Measurements from ENCODE around the gene C9orf43. TPM values are rescaled to one million over a fixed set of nuclear protein-coding genes. Genes with fewer than 3 reads are reported as not detected.

Gene C9orf43
- total and polyA plus RNA-seq, 4 donors, result 0.09 to 1.1 (median 0.25) TPM

DNA sequence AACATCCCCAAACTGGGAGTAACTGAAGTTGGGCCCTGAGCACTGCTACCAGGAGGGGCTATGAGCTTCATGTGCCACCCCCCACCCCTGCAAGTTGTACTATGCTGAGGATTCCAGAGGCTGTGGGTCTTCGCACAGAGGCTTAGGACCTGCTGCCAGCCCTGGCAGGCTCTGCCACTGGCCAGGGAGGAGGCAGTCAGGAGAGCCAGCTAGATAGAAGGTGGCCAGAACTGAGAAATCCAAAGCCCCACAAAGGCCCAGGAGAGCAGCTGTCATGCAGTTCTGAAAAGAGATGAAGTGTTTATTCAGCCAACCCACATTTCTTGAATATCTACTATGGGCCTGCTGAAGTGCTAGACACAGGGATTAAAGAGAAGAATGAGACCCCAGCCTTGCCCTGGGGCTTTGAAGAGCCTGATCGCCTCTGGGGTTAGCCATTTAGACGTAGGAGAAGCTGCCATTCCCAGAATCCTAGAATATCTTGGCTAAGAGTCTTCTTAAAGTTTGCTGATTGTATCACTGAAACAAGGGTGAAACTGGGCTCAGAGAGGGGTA lies 10.8 kb upstream of the C9orf43 start:
- no peaks in the 10 kb centered on the region for H3K27me3 ChIP-seq (ENCODE audit: control insufficient read depth in 4 of 4, insufficient read depth in 4 of 4, low read length in 3 of 4)
- H3K9me3 ChIP-seq (ENCODE audit: control insufficient read depth in 4 of 4, low read length in 3 of 4), result no peaks in the 10 kb centered on the region
- 39% methylated on average over 3 of the region's 3 CpGs for WGBS
- no peaks in the 10 kb centered on the region for H3K36me3 ChIP-seq (ENCODE audit: control insufficient read depth in 4 of 4, insufficient read depth in 3 of 4, low read depth in 1 of 4, low read length in 3 of 4)
- no peak for DNase-seq (ENCODE audit: low spot score)
- H3K9ac ChIP-seq (ENCODE audit: low read depth in 1 of 2, low read length in 2 of 2), result peak overlapping the region; percentile 75 to 76
- H3K4me3 ChIP-seq (ENCODE audit: low read depth in 1 of 3, low read length in 3 of 3), result peak overlapping the region; percentile 93 to 96 (median 94)
- H3K4me1 ChIP-seq (ENCODE audit: control insufficient read depth in 4 of 4, insufficient read depth in 4 of 4, low read length in 3 of 4), result peaks cover 13 to 67% (median 58%) of the 10 kb centered on the region in 4 donors
- H3K27ac ChIP-seq (ENCODE audit: low read depth in 1 of 2, low read length in 2 of 2), result peak overlapping the region; percentile 42 to 66
- TF ChIP-seq HNF4G (IDR thresholded peaks at IDR 0.05) (no peak), SP1 (IDR thresholded peaks at IDR 0.05) (no peak), GABPA (IDR thresholded peaks at IDR 0.05 in 1 of 2, conservative IDR thresholded peaks at IDR 0.05 in 1 of 2) (no peak), NR2F2 (IDR thresholded peaks at IDR 0.05) (no peak), RAD21 (IDR thresholded peaks at IDR 0.05) (no peak)

DNA sequence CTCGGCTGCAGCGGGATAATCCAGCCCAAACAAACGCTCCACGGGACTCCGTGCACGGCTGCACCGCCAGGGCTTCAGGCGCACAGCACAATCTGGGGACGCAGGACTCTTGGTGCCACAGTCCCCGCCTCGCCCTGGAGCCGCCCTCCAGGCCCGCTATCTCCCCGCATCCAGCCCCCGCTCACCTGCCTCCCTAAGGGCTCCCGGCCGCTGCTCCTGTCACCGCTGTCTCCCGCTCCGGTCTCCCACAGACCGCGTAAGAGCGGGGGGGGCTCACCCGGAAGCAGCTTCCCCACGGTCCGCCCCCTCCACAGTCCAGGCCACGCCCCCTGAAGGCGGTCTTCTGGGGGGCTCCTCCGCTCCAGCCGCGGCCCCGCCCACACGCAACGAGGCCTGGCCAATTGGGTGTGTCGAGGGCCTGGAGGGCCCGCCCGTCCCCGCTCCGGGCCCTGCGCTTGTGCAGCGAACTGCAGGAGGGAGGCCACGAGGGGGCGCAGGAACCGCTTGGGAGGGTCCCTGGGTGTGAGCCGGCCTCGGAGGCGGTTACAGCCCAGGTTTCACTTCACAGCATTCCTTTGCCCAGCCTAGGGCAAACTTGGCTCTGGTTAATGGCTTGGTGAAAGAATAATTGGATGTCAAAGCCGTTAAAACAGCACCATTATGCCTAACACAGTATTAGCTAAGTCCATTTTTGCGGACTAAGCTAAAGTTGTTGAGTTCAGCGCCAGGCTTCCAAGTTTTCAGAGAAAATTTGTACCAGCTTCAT lies 9.3 kb upstream of the C9orf43 start, which contains the start of gene ALAD:
Gene ALAD (minus strand): TSS at position 258 of the 766 bp plus-strand sequence. CDS start 7,725 bp downstream, outside the sequence.
- Histone ChIP-seq H3K9ac (ENCODE audit: low read depth in 1 of 2, low read length in 2 of 2) (peak within 1 kb of the TSS; percentile 75 to 76), H3K4me1 (ENCODE audit: control insufficient read depth in 4 of 4, insufficient read depth in 4 of 4, low read length in 3 of 4) (peaks cover 10 to 57% (median 51%) of the 10 kb centered on the region in 4 donors), H3K27me3 (ENCODE audit: control insufficient read depth in 4 of 4, insufficient read depth in 4 of 4, low read length in 3 of 4) (no peaks in the 10 kb centered on the region), H3K27ac (ENCODE audit: low read depth in 1 of 2, low read length in 2 of 2) (peak within 1 kb of the TSS; percentile 72 to 77), H3K4me3 (ENCODE audit: low read depth in 1 of 3, low read length in 3 of 3) (peak within 1 kb of the TSS; percentile 93 to 96 (median 94)), H3K36me3 (ENCODE audit: control insufficient read depth in 4 of 4, insufficient read depth in 3 of 4, low read depth in 1 of 4, low read length in 3 of 4) (no peaks in the 10 kb centered on the region), H3K9me3 (ENCODE audit: control insufficient read depth in 4 of 4, low read length in 3 of 4) (no peaks in the 10 kb centered on the region)
- WGBS, result 3% methylated on average over 50 of the region's 50 CpGs
- peak; percentile 99 for DNase-seq (ENCODE audit: low spot score)
- TF ChIP-seq RXRA (IDR thresholded peaks at IDR 0.05), result peak; percentile 48 to 49
- peak; percentile 90 for TF ChIP-seq FOXA1 (IDR thresholded peaks at IDR 0.05)
- TF ChIP-seq, protein P1, sequence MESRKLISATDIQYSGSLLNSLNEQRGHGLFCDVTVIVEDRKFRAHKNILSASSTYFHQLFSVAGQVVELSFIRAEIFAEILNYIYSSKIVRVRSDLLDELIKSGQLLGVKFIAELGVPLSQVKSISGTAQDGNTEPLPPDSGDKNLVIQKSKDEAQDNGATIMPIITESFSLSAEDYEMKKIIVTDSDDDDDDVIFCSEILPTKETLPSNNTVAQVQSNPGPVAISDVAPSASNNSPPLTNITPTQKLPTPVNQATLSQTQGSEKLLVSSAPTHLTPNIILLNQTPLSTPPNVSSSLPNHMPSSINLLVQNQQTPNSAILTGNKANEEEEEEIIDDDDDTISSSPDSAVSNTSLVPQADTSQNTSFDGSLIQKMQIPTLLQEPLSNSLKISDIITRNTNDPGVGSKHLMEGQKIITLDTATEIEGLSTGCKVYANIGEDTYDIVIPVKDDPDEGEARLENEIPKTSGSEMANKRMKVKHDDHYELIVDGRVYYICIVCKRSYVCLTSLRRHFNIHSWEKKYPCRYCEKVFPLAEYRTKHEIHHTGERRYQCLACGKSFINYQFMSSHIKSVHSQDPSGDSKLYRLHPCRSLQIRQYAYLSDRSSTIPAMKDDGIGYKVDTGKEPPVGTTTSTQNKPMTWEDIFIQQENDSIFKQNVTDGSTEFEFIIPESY (IDR thresholded peaks at IDR 0.05), result no peak
- peak in 1 of 2 donors; percentile 80 for TF ChIP-seq GABPA (IDR thresholded peaks at IDR 0.05 in 1 of 2, conservative IDR thresholded peaks at IDR 0.05 in 1 of 2)
- TF ChIP-seq NR2F2 (IDR thresholded peaks at IDR 0.05), result no peak
- TF ChIP-seq, protein P2, sequence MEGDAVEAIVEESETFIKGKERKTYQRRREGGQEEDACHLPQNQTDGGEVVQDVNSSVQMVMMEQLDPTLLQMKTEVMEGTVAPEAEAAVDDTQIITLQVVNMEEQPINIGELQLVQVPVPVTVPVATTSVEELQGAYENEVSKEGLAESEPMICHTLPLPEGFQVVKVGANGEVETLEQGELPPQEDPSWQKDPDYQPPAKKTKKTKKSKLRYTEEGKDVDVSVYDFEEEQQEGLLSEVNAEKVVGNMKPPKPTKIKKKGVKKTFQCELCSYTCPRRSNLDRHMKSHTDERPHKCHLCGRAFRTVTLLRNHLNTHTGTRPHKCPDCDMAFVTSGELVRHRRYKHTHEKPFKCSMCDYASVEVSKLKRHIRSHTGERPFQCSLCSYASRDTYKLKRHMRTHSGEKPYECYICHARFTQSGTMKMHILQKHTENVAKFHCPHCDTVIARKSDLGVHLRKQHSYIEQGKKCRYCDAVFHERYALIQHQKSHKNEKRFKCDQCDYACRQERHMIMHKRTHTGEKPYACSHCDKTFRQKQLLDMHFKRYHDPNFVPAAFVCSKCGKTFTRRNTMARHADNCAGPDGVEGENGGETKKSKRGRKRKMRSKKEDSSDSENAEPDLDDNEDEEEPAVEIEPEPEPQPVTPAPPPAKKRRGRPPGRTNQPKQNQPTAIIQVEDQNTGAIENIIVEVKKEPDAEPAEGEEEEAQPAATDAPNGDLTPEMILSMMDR (IDR thresholded peaks at IDR 0.05; ENCODE audit: low read depth, low read length, missing input control), result peak; percentile 94
- peak; percentile 71 for TF ChIP-seq YY1 (IDR thresholded peaks at IDR 0.05)
- peak; percentile 89 for TF ChIP-seq SP1 (IDR thresholded peaks at IDR 0.05)
- peak; percentile 34 to 42 for TF ChIP-seq HNF4A (conservative IDR thresholded peaks at IDR 0.05)
- TF ChIP-seq TAF1 (conservative IDR thresholded peaks at IDR 0.05), result no peak
- TF ChIP-seq EGR1 (IDR thresholded peaks at IDR 0.05; ENCODE audit: low read depth in 2 of 2), result peak; percentile 40 to 66
- TF ChIP-seq HNF4G (IDR thresholded peaks at IDR 0.05), result no peak
- TF ChIP-seq, protein P3, sequence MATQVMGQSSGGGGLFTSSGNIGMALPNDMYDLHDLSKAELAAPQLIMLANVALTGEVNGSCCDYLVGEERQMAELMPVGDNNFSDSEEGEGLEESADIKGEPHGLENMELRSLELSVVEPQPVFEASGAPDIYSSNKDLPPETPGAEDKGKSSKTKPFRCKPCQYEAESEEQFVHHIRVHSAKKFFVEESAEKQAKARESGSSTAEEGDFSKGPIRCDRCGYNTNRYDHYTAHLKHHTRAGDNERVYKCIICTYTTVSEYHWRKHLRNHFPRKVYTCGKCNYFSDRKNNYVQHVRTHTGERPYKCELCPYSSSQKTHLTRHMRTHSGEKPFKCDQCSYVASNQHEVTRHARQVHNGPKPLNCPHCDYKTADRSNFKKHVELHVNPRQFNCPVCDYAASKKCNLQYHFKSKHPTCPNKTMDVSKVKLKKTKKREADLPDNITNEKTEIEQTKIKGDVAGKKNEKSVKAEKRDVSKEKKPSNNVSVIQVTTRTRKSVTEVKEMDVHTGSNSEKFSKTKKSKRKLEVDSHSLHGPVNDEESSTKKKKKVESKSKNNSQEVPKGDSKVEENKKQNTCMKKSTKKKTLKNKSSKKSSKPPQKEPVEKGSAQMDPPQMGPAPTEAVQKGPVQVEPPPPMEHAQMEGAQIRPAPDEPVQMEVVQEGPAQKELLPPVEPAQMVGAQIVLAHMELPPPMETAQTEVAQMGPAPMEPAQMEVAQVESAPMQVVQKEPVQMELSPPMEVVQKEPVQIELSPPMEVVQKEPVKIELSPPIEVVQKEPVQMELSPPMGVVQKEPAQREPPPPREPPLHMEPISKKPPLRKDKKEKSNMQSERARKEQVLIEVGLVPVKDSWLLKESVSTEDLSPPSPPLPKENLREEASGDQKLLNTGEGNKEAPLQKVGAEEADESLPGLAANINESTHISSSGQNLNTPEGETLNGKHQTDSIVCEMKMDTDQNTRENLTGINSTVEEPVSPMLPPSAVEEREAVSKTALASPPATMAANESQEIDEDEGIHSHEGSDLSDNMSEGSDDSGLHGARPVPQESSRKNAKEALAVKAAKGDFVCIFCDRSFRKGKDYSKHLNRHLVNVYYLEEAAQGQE (IDR thresholded peaks at IDR 0.05), result peak; percentile 78
- peak; percentile 63 for TF ChIP-seq FOXA2 (IDR thresholded peaks at IDR 0.05)
- TF ChIP-seq, protein P4, sequence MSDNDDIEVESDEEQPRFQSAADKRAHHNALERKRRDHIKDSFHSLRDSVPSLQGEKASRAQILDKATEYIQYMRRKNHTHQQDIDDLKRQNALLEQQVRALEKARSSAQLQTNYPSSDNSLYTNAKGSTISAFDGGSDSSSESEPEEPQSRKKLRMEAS (IDR thresholded peaks at IDR 0.05), result peak; percentile 65
- peak in 1 of 2 donors; percentile 56 for TF ChIP-seq JUND (IDR thresholded peaks at IDR 0.05)
- TF ChIP-seq, protein P5, sequence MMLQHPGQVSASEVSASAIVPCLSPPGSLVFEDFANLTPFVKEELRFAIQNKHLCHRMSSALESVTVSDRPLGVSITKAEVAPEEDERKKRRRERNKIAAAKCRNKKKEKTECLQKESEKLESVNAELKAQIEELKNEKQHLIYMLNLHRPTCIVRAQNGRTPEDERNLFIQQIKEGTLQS (IDR thresholded peaks at IDR 0.05), result no peak
- TF ChIP-seq RAD21 (IDR thresholded peaks at IDR 0.05), result peak; percentile 83 to 96
